ENCODE data around the gene BOD1L1. TPM values are rescaled to one million over a fixed set of nuclear protein-coding genes. Genes with fewer than 3 reads are reported as not detected.

The BOD1L1 gene
- total and polyA plus RNA-seq, 2 of the 8 experiments (the other 6 are each of a cell fraction or from before 2014, with no cell fraction given): 6.8 to 39.3 TPM

- Histone ChIP-seq H3K23ac (ENCODE audit: insufficient read length) (no peak overlapping the region), H3K23me2 (ENCODE audit: low read depth, low read length) (peaks cover 2% of the 10 kb centered on the region; the same call in 1 of the 2 replicates), H4K20me1 (replicated peaks in 1 of 2; ENCODE audit: control insufficient read depth in 1 of 2, insufficient read depth in 2 of 2, low read length in 2 of 2) (no peaks in the 10 kb centered on the region), H3K79me1 (ENCODE audit: low read depth, low read length) (no peaks in the 10 kb centered on the region), H3K9me3 (ENCODE audit: insufficient read depth in 2 of 2, low read depth in 1 of 2, low read length in 1 of 2) (no peaks in the 10 kb centered on the region), H3K9ac (replicated peaks in 1 of 4; ENCODE audit: extremely low read depth in 1 of 4, low read depth in 3 of 4, low read length in 3 of 4) (no peak overlapping the region), H3K4ac (replicated peaks; ENCODE audit: insufficient read length, low read depth, low read length) (no peak overlapping the region), H3K4me1 (replicated peaks in 1 of 4; ENCODE audit: control insufficient read depth in 3 of 4, insufficient read depth in 4 of 4, low read length in 3 of 4) (no peaks in the 10 kb centered on the region), H2BK120ac (replicated peaks; ENCODE audit: low read depth, low read length) (no peak overlapping the region), H3K56ac (replicated peaks; ENCODE audit: insufficient read length, low read depth, low read length) (no peak overlapping the region), H3K14ac (ENCODE audit: insufficient read length) (no peak overlapping the region), H3K4me2 (ENCODE audit: insufficient read depth in 1 of 2, low read depth in 2 of 2, low read length in 2 of 2) (no peak overlapping the region), H3K27ac (ENCODE audit: low read depth, low read length) (no peak overlapping the region), H2BK12ac (ENCODE audit: low read depth, low read length) (no peak overlapping the region), H4K8ac (ENCODE audit: extremely low read depth, insufficient read depth, low read length) (no peak overlapping the region), H2AFZ (ENCODE audit: low read length) (no peak overlapping the region), H3K36me3 (ENCODE audit: control insufficient read depth in 2 of 4, insufficient read depth in 4 of 4, low read length in 3 of 4) (no peaks in the 10 kb centered on the region), H2BK15ac (ENCODE audit: low read length) (no peak overlapping the region), H3K18ac (ENCODE audit: extremely low read depth, low read length) (no peak overlapping the region), H3K27me3 (replicated peaks in 1 of 4; ENCODE audit: control insufficient read depth in 3 of 4, extremely low read depth in 1 of 4, insufficient read depth in 3 of 4, low read length in 3 of 4) (peaks cover 0 to under 1% (median 0%) of the 10 kb centered on the region in 4 experiments; a peak in 1 of 7 replicates), H4K5ac (ENCODE audit: insufficient read length, low read depth, low read length) (no peak overlapping the region), H2AK5ac (ENCODE audit: low read depth, low read length) (no peak overlapping the region), H3K79me2 (ENCODE audit: control insufficient read depth in 1 of 2, insufficient read depth in 2 of 2, low read length in 2 of 2) (no peaks in the 10 kb centered on the region), H3K4me3 (ENCODE audit: extremely low read depth in 1 of 4, insufficient read depth in 2 of 4, low read depth in 3 of 4, low read length in 4 of 4) (no peak overlapping the region), H2BK20ac (ENCODE audit: low read length) (no peak overlapping the region), H4K91ac (replicated peaks; ENCODE audit: insufficient read length, low read length) (no peak overlapping the region), H2BK5ac (ENCODE audit: low read depth, low read length) (no peak overlapping the region)
- ChIA-PET CTCF (ENCODE audit: partially characterized antibody) (no interaction called here), POLR2A (ENCODE audit: partially characterized antibody) (no interaction called here)
- WGBS, 2 experiments (ENCODE audit: extremely low coverage in 1 of 2, insufficient coverage in 1 of 2, insufficient read length in 1 of 2, insufficient replicate concordance in 2 of 2, low coverage in 1 of 2, low lambda C conversion rate in 2 of 2, missing lambda C conversion rate in 1 of 2): 98% methylated on average over 2 of the region's 2 CpGs; no CpG with 5 or more reads in 1 of the 2 experiments
- no peak for DNase-seq (ENCODE audit: low read depth in 1 of 2, low spot score in 2 of 2)
- no peak for FAIRE-seq
- TF ChIP-seq CBX5 (IDR thresholded peaks at IDR 0.05; ENCODE audit: low read depth, low read length): no peak
- peak; percentile 81 for TF ChIP-seq YY1 (IDR thresholded peaks at IDR 0.05; ENCODE audit: low read depth, low read length)
These were observed 72.2 kb downstream of the BOD1L1 start for GRCh38 chr4:13555325-13555724.

Data from H1 (cell line).